Measurements from ENCODE around the gene HS3ST4.

The HS3ST4 gene

GRCh38 chr16:25828510-25828909, 136.8 kb downstream of the HS3ST4 start:
- no peak for DNase-seq

GRCh38 chr16:25832291-25832690, 140.5 kb downstream of the HS3ST4 start:
- no peak for DNase-seq

- no peak for DNase-seq
Measured at GRCh38 chr16:25834101-25834500, 142.3 kb downstream of the HS3ST4 start.

- no peak for DNase-seq
Measured at GRCh38 chr16:25835126-25835525, 143.4 kb downstream of the HS3ST4 start.

GRCh38 chr16:25838724-25839186, 147.0 kb downstream of the HS3ST4 start:
- peak; percentile 72 for DNase-seq

GRCh38 chr16:25841761-25842160, 150.0 kb downstream of the HS3ST4 start:
- DNase-seq, result no peak

- DNase-seq, result no peak
Measured at GRCh38 chr16:25845901-25846300, 154.1 kb downstream of the HS3ST4 start.

- no peak for DNase-seq
Measured at GRCh38 chr16:25854141-25854540, 162.4 kb downstream of the HS3ST4 start.

GRCh38 chr16:25855063-25855462, 163.3 kb downstream of the HS3ST4 start:
- no peak for DNase-seq

GRCh38 chr16:25855818-25856217, 164.1 kb downstream of the HS3ST4 start:
- no peak for DNase-seq

GRCh38 chr16:25859645-25860044, 167.9 kb downstream of the HS3ST4 start:
- no peak for DNase-seq

- no peak for DNase-seq
Measured at GRCh38 chr16:25867041-25867440, 175.3 kb downstream of the HS3ST4 start.

GRCh38 chr16:25868106-25868505, 176.3 kb downstream of the HS3ST4 start:
- DNase-seq, result no peak

GRCh38 chr16:25868706-25869370, 177.1 kb downstream of the HS3ST4 start:
- DNase-seq, result no peak

GRCh38 chr16:25872369-25873070, 180.8 kb downstream of the HS3ST4 start:
- no peak for DNase-seq

GRCh38 chr16:25874196-25874595, 182.4 kb downstream of the HS3ST4 start:
- no peak for DNase-seq

- no peak for DNase-seq
Measured at GRCh38 chr16:25875956-25876598, 184.3 kb downstream of the HS3ST4 start.

- no peak for DNase-seq
Measured at GRCh38 chr16:25877103-25877502, 185.3 kb downstream of the HS3ST4 start.

GRCh38 chr16:25886598-25886997, 194.8 kb downstream of the HS3ST4 start:
- no peak for DNase-seq

GRCh38 chr16:25888868-25889267, 197.1 kb downstream of the HS3ST4 start:
- no peak for DNase-seq

- DNase-seq, result no peak
Measured at GRCh38 chr16:25893332-25893731, 201.6 kb downstream of the HS3ST4 start.

- no peak for DNase-seq
Measured at GRCh38 chr16:25894093-25894492, 202.3 kb downstream of the HS3ST4 start.

GRCh38 chr16:25895380-25895779, 203.6 kb downstream of the HS3ST4 start:
- DNase-seq, result no peak

GRCh38 chr16:25896411-25896810, 204.7 kb downstream of the HS3ST4 start:
- no peak for DNase-seq
